ENCODE measurements around the gene TBXT. TPM values are rescaled to one million over a fixed set of nuclear protein-coding genes. Genes with fewer than 3 reads are reported as not detected.

TBXT gene
- total and polyA plus RNA-seq, 9 donors, result not detected

DNA sequence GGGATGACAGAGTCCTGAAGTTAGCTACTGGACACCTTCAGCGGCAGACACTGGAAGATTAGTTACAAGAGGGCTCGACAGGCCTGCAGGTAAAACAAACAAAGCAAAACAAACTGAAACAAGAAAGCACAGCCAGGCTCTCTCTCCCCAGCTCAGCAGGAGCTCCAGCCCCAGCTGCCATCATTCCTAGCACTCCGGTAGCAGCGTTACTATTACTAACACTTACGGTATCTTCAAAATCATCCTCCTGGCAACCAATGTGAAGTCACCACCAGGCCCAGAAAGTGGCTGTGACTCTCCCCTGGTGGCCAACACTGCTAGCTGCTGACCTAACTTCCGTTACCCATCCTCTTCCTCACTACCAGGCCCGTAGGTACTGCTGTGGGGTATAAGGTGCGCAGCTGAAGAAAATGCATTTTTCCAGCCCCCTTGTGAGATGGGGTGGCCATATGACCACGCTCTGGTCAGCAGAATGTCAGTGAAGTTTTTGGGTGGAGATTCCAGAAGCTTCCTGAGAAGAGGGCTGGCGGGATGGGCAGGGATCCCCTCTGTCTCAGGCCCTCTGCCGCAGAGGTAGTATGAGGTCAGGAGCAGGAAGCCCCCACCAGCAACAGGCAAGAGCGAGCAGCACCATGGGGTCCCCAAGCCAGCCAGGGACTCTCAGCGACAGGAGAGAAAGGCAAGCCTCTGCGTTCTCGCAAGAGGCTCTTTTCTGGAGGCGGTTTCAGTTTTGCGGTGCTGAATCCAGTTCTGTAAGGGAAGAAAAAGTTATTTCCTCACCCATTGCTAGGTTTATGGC is 37.4 kb upstream of the TBXT start:
- H3K4me3 ChIP-seq, result no peak overlapping the region
- H3K36me3 ChIP-seq, result no peaks in the 10 kb centered on the region
- no peaks in the 10 kb centered on the region for H3K4me1 ChIP-seq (ENCODE audit: insufficient read depth)
- H3K9me3 ChIP-seq, result no peaks in the 10 kb centered on the region
- no peak overlapping the region for H3K27ac ChIP-seq
- intact Hi-C loops (cut with DNase I), result no loop called here
- H3K27me3 ChIP-seq, result no peaks in the 10 kb centered on the region
- no peak for DNase-seq
- 87 to 91% (median 87%) methylated on average over 17 of the region's 17 CpGs for WGBS, 3 donors
- no peak for TF ChIP-seq EP300 (IDR thresholded peaks at IDR 0.05)
- TF ChIP-seq, protein P1, sequence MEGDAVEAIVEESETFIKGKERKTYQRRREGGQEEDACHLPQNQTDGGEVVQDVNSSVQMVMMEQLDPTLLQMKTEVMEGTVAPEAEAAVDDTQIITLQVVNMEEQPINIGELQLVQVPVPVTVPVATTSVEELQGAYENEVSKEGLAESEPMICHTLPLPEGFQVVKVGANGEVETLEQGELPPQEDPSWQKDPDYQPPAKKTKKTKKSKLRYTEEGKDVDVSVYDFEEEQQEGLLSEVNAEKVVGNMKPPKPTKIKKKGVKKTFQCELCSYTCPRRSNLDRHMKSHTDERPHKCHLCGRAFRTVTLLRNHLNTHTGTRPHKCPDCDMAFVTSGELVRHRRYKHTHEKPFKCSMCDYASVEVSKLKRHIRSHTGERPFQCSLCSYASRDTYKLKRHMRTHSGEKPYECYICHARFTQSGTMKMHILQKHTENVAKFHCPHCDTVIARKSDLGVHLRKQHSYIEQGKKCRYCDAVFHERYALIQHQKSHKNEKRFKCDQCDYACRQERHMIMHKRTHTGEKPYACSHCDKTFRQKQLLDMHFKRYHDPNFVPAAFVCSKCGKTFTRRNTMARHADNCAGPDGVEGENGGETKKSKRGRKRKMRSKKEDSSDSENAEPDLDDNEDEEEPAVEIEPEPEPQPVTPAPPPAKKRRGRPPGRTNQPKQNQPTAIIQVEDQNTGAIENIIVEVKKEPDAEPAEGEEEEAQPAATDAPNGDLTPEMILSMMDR (IDR thresholded peaks at IDR 0.05), result no peak
- TF ChIP-seq POLR2A (IDR thresholded peaks at IDR 0.05), result no peak

DNA sequence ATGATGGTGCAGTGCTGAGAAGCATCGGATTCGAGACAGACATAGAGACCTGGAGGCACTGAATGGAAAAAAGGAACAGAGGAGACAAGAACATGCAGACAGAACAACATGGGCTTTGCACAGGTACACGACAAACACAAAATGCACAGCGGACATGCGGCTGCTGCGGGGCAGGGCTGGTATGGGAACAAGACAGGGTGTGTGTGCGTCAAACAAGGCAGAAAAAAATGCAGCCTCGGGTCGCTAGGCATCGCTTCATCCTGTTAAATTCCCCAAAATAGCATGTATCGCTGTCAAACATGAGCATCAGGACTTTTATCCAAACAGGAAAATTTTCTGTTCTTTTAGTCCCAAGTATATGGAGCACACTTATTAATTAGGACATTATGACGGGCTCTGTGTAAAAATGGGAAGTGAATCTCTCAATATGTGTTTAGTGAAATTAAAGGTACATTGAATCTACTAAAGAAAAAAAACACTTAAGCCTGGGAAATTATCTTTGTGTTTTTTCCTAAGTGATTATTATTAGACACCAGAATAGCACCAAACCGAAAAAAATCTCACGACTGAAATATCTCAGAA is 36.1 kb upstream of the TBXT start:
- no peaks in the 10 kb centered on the region for H3K36me3 ChIP-seq
- H3K4me3 ChIP-seq, result no peak overlapping the region
- H3K27ac ChIP-seq, result no peak overlapping the region
- H3K4me1 ChIP-seq (ENCODE audit: insufficient read depth), result no peaks in the 10 kb centered on the region
- intact Hi-C loops (cut with DNase I), result no loop called here
- DNase-seq, result no peak
- H3K9me3 ChIP-seq, result no peaks in the 10 kb centered on the region
- H3K27me3 ChIP-seq, result no peaks in the 10 kb centered on the region
- TF ChIP-seq EP300 (IDR thresholded peaks at IDR 0.05) (no peak), POLR2A (IDR thresholded peaks at IDR 0.05) (no peak)
- TF ChIP-seq, protein P1 (IDR thresholded peaks at IDR 0.05), result no peak
- 87 to 88% (median 88%) methylated on average over 14 of the region's 14 CpGs for WGBS, 3 donors

DNA sequence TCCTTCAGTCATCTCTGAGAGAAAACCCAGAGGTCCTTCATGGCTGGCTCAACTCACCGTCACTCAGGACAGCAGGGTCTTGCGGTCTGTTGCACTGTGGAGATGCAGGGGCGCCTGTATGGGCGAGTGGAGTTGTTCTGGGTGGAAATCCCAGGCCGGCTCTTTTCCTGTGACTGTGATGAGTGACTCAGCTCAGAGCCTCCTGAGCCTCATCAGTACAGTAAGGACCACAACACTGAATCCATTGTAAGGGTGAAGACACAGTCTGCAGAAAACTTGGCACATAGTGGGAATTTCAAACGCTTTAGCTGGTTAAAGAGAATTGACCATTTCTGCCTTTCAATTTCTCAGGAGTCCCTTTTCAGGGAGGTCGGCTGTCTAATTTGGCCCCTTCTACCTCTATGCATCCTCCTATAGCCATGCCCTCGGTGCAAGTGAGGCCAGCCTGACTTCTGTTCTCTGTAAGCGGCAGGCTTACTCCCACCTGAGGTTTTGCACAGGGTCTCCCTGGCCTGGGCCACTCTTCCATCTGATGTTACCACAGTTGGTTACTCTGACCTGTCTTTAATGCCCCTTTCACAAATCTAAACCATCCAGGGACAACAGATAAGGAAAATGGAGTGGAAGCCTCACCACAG is 35.5 kb upstream of the TBXT start:
- DNase-seq, result no peak
- Histone ChIP-seq H3K27ac (no peak overlapping the region), H3K27me3 (no peaks in the 10 kb centered on the region), H3K9me3 (no peaks in the 10 kb centered on the region), H3K4me1 (ENCODE audit: insufficient read depth) (no peaks in the 10 kb centered on the region), H3K4me3 (no peak overlapping the region), H3K36me3 (no peaks in the 10 kb centered on the region)
- TF ChIP-seq EP300 (IDR thresholded peaks at IDR 0.05), result no peak
- 87 to 91% (median 89%) methylated on average over 9 of the region's 9 CpGs for WGBS, 3 donors
- intact Hi-C loops (cut with DNase I), result no loop called here

DNA sequence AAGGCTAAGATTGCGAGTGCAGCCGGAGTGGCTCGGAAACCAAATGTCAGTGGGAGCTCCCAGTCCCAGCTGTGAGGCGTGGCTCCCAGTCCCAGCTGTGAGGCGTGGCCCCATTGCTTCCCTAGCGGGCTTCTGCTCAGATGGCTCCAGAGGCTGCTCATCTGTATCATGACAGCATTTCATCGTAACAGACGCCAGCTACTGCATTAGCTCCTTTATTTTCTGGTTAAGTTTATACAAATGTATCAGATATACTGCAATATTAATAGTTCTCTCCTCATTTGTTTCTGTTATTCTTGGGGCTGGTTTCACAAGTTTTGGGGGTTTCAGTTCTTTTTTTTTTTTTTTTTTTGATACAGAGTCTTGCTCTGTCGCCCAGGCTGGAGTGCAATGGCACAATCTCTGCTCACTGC is 34.7 kb upstream of the TBXT start:
- intact Hi-C loops (cut with DNase I), result no loop called here
- WGBS, 3 donors, result 70 to 76% (median 75%) methylated on average over 9 of the region's 9 CpGs

More for the DNA sequence above, 34.7 kb upstream of the TBXT start:
- no peaks in the 10 kb centered on the region for H3K9me3 ChIP-seq
- no peaks in the 10 kb centered on the region for H3K27me3 ChIP-seq
- H3K36me3 ChIP-seq, result no peaks in the 10 kb centered on the region
- DNase-seq, result no peak
- H3K27ac ChIP-seq, result no peak overlapping the region
- H3K4me1 ChIP-seq (ENCODE audit: insufficient read depth), result no peaks in the 10 kb centered on the region
- no peak overlapping the region for H3K4me3 ChIP-seq
- TF ChIP-seq POLR2A (IDR thresholded peaks at IDR 0.05), result no peak
- TF ChIP-seq, protein P1 (IDR thresholded peaks at IDR 0.05), result no peak
- no peak for TF ChIP-seq EP300 (IDR thresholded peaks at IDR 0.05)
